ENCODE data around the gene STIM2.

GRCh38 chr4:26819478-26820095 lies 41.1 kb upstream of the STIM2 start:
- TF ChIP-seq, protein P1, sequence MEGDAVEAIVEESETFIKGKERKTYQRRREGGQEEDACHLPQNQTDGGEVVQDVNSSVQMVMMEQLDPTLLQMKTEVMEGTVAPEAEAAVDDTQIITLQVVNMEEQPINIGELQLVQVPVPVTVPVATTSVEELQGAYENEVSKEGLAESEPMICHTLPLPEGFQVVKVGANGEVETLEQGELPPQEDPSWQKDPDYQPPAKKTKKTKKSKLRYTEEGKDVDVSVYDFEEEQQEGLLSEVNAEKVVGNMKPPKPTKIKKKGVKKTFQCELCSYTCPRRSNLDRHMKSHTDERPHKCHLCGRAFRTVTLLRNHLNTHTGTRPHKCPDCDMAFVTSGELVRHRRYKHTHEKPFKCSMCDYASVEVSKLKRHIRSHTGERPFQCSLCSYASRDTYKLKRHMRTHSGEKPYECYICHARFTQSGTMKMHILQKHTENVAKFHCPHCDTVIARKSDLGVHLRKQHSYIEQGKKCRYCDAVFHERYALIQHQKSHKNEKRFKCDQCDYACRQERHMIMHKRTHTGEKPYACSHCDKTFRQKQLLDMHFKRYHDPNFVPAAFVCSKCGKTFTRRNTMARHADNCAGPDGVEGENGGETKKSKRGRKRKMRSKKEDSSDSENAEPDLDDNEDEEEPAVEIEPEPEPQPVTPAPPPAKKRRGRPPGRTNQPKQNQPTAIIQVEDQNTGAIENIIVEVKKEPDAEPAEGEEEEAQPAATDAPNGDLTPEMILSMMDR (optimal IDR thresholded peaks at IDR 0.05 in 1 of 3, IDR thresholded peaks at IDR 0.05 in 1 of 3, conservative IDR thresholded peaks at IDR 0.05 in 1 of 3; ENCODE audit: extremely low read depth in 1 of 3, insufficient read depth in 2 of 3, low read length in 3 of 3), result no peak
- TF ChIP-seq EZH2 (IDR thresholded peaks at IDR 0.05; ENCODE audit: low read length), result no peak

All from keratinocyte (primary cell).